Left kidney (tissue), 8 donors: ENCODE data around the gene RCAN2. TPM values are rescaled to one million over a fixed set of nuclear protein-coding genes. Genes with fewer than 3 reads are reported as not detected.

Experiments
- DNase-seq: peaks from one replicate; pipeline ENCODE4 v3.0.0-alpha.2; 2013
- long read RNA-seq, 8 donors: transcript quantifications; one replicate each; lab custom pipeline, GENCODE V29; 2026
- polyA plus RNA-seq: library from polyadenylated mRNA; unstranded; fragments of 120-200 nt; gene quantifications from one replicate; pipeline ENCODE4 v1.2.1, GENCODE V29; 2013; ENCODE audit not compliant: insufficient read length

RCAN2 gene
- polyA plus RNA-seq: 22.5 TPM
- long read RNA-seq, donor 1, partial matches to known transcripts: 21 of 21 reads
- long read RNA-seq, donor 1, other reads (novel, unspliced or antisense): 0 of 21 reads
- long read RNA-seq, donor 2, partial matches to known transcripts: 7 of 7 reads
- long read RNA-seq, donor 2, other reads (novel, unspliced or antisense): 0 of 7 reads
- long read RNA-seq, donor 3, partial matches to known transcripts: 8 of 8 reads
- long read RNA-seq, donor 3, other reads (novel, unspliced or antisense): 0 of 8 reads
- long read RNA-seq, donor 4: 0 reads
- long read RNA-seq, donor 5, partial matches to known transcripts: 15 of 15 reads
- long read RNA-seq, donor 5, other reads (novel, unspliced or antisense): 0 of 15 reads
- long read RNA-seq, donor 6, partial matches to known transcripts: 15 of 15 reads
- long read RNA-seq, donor 6, other reads (novel, unspliced or antisense): 0 of 15 reads
- long read RNA-seq, donor 7, partial matches to known transcripts: 11 of 12 reads
- long read RNA-seq, donor 7, other reads (novel, unspliced or antisense): 0 of 12 reads
- long read RNA-seq, donor 8: 0 reads

DNA sequence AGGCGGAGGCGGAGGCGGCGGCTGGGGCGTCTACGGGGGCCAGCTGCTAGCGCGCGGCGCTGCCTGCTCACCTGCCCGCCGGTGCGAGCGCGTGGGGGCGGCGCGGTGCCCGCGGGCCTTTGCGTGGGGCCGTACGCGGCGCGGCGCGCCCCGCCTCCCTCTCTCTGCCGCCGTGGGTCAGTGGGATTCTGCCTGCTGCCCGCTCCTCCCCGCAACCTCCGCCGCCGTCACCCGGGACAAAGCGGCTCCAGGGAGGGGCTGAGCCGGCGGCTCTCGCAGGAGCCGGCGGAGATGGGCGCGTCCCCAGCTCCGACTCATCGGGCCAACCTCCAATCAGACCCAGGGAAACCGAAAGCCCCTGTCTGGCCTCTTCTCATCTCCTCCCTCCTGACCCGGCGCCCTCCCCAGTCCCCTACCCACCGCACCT, at the start of gene RCAN2:
TSS of gene RCAN2 (minus strand) at position 249 of the 427 bp plus-strand sequence.
- peak; percentile 55 for DNase-seq

DNA sequence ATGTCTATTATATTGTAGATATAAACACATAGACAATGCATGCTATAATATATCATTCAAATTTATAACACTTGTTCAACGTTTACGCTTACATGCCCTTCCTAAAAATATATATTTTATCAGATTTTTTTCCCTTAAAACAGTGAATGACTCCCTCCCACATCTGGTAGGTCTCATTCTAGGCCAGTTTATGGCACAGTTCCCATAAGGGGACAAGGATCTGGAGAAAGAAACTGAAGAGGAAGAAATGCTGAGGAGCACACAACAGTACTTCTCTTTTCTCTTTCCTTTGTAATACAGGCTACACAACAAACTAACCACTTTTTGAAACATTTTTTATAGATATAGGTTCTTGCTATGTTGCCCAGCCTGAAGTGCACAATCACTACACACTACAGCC, 48.6 kb upstream of the RCAN2 start:
- peak; percentile 46 for DNase-seq

- peak; percentile 37 for DNase-seq
Measured at GRCh38 chr6:46538800-46539480, 47.7 kb upstream of the RCAN2 start.

GRCh38 chr6:46530896-46531295, 39.6 kb upstream of the RCAN2 start:
- DNase-seq: no peak

- no peak for DNase-seq
Measured at GRCh38 chr6:46528961-46529750, 37.9 kb upstream of the RCAN2 start.

- DNase-seq: no peak
Measured at GRCh38 chr6:46526607-46527006, 35.4 kb upstream of the RCAN2 start.

- no peak for DNase-seq
Measured at GRCh38 chr6:46525583-46525982, 34.3 kb upstream of the RCAN2 start.

DNA sequence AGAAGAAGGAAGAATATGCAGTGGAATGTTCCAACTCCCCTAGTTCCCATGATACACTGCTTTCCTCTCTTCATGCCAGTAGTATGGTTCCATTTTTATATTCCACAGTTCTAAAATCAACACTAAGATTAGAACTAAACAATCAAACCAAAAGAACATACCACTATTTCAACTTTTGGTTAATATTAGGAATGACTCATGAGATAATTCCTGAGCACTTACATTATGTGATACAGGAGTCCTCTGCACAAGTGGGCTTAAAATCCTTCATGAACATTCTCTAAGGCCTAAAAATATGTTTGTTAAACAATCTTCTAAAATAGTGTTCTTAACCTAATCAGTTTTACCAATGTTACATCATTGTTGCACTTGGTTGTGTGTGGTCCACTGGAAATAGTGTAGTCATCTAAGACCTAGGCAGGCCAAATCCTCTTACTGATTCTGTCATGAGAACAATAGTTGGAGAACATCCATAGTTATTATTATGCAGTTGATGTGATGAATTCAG, 30.3 kb upstream of the RCAN2 start:
- no peak for DNase-seq

DNA sequence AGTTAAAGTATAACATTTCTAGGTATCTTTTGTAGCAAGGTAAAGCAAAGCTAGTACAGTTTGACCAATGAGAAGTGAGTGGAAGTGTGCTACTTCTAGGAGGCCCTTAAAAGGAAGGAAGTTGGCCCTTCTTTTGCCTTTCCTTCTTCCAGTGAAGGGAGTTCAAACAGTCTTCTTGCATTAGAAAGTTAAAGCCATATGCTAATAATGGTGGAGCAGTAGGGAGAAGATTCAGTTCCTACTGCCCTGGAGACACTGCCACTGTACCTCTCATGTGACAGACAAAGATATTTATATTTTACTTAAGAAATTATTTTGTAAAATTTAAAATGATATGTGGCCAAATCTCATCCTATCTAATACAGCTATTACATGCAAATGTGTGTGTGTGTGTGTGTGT, 26.0 kb upstream of the RCAN2 start:
- DNase-seq: no peak

DNA sequence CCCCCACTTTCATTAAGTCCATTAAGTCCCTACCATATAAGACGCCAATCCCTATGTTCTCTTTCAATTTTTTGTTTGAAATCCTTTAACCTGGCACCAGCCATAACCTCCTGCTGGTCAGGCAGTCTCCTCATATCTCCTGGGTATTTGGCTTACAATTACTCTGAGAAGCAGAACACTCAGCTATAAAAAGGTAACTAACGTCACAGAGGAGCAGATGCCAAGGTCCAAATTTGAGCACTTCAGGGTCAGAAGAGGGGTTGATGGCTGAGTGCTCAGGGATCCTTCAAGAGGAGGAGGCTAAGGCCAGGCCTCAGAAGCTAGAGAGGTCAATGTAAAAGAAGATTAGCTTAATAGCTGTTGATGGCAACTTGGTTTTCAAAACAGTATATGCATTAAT, 22.3 kb upstream of the RCAN2 start:
- no peak for DNase-seq

DNA sequence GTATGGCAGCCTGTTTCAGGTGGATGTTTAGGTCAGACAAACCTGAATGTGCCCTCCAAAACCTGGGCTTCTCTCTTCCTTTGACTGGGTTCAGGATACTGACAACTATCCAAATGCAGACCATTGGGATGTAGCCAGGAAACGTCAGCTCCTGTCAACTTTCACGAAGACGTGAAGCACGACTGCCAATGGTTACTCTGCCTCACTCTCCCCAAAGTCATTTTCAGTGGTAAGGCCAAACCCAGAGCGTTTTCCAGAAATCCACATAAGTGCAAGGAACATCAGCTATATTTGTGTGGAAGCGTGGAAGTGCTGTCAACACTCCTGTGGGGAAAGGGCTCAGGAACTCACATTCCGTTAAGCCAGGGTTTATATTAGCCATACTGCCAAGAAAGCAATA, 20.1 kb upstream of the RCAN2 start:
- DNase-seq: no peak

DNA sequence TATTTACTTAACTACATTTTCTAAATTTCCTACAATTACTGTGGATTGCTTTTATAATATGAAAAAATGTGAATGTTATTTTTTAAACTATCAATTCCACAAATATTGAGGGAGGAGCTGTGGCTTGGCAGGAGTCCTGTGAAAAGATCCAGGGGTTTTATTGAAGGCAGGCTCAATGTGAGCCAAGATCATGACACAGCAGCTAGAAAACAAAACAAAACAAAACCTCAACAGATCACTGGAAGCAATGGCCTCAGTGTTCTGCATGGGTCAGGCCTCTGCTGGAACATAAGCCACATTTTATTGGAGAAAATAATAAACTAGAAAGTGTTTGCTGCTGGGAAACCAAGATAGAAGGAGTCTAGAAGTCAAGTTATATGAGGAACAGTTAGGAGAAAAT, 19.4 kb upstream of the RCAN2 start:
- no peak for DNase-seq

DNA sequence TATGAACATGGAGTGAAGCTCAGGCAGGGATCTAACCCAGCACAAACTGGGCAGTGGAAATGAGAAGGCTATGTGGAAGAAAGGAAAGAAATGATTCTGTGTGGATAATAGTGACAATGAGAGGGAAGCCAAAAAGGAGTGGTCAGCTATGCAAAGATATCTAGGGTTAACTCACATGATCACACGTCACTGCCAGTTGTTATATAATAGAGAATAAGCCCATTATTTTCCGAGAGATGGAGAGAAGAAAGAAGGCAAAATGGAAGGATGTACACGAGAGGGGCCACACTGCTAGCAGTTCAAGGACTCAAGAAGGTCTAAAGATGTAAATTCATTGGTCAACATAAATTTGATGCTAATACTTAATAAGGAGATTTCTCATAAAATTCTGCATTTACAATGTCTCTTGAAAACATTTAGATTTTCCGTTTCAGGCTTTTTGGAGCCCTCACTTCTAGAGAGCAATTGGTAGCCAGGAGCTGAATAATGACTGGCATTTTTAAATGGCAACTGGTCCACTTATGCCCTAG, 18.8 kb upstream of the RCAN2 start:
- no peak for DNase-seq

DNA sequence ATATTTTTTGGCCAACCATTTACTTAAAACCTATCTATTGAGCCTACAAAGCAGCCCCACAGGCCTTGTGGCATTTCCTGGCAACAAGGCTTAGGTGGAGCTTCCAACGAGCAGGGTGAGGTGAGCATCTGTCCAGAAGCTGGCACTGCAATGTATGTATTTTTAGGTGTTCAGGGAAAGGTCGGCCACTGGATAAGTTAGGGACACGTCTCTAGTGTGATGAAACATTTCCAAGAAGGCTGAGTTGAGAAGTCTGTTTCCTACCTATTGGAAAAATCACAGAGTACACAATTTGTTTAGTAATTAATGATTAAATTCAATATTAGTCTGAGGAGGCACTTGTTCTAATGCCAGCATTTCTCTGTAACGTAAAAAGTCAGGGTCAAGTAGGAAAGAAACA, 17.8 kb upstream of the RCAN2 start:
- no peak for DNase-seq

DNA sequence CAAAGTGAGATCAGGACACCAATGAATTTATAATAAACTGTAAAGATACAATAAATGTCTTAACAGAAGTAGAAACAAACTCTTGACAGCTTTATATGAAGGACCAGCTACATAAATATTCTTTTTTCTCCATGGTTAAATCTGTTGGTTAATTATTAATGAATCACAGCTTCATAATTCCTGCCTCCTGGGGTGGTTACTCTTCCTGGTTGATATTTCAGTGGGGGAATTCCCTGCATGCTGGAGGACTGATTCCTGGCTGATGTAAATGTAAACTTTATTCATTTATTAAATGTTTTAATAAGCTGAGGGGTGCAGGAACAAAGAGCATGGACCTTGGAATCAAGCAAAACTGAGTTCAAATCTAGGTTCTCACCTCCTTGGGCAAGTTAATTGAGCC, 16.2 kb upstream of the RCAN2 start:
- no peak for DNase-seq

- no peak for DNase-seq
Measured at GRCh38 chr6:46505693-46506512, 14.7 kb upstream of the RCAN2 start.

GRCh38 chr6:46504242-46504641, 13.0 kb upstream of the RCAN2 start:
- no peak for DNase-seq

- DNase-seq: no peak
Measured at GRCh38 chr6:46502486-46503119, 11.4 kb upstream of the RCAN2 start.

DNA sequence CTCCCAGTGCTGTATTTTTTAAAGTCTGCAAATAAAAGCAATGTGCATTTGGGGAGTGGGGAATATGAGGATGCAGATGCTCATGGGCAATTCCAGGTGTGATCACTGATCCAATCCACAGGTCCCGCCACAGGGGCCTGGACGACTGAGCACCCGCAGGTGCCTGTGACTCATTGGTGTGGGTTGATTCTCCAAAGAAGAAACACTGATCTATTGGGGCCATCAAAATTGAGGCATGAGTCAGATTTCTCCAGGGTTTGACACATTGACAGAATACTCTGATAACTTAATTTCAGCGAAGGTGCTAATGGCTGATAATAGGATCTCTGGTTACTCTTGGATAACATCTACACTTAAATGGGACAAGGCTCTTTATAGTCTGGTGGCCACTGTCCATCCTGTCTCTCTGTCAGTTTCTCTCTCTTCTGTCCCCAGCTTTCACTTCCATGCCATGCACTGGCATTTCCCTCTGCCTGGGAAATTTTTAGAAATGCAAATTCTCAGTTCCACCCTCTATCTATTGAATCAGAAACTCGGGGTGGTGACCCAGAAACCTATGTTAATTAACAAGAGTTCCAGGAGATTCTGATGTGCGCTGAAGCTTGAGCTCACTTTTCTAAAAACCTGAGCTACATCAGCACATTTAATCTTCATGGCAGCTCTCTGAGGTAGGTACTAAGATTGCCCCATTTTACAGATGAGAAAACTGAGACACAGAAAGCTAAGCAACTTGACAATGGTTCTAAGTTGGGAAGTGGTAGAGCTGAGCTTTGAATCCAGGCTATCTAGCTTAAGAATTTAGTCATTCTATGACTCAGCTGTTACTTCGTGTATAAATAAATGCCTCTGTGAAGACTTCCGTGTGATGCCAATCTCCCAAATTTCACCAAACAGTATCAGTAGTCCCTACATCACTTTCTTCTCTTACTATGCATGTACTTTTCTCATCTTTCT, 10.2 kb upstream of the RCAN2 start:
- no peak for DNase-seq
